Vagina (tissue), 2 donors: ENCODE measurements around the gene RPL3. TPM values are rescaled to one million over a fixed set of nuclear protein-coding genes. Genes with fewer than 3 reads are reported as not detected.

Source experiments
- DNase-seq, 2 donors: peaks; one replicate each; pipeline ENCODE4 v3.0.0-alpha.2; 2017; ENCODE audit errors: extremely low spot score in 2 of 2
- H3K27ac ChIP-seq: fragments of 200-600 bp; sonication (generic); one replicate; pipeline ENCODE4 v1.5.1; 2019
- H3K27me3 ChIP-seq: fragments of 200-600 bp; sonication (generic); one replicate; pipeline ENCODE4 v1.5.1; 2019
- H3K36me3 ChIP-seq, 2 donors: fragments of 200-600 bp; sonication (generic); one replicate each; pipeline ENCODE4 v1.5.1; 2017 to 2019
- H3K4me1 ChIP-seq: fragments of 200-600 bp; sonication (generic); one replicate; pipeline ENCODE4 v1.5.1; 2019
- H3K4me3 ChIP-seq, 2 donors: fragments of 200-600 bp; sonication (generic); 1 replicate in 1 of 2; 2 replicates in 1 of 2; pipeline ENCODE4 v1.5.1; 2016 to 2019
- H3K9me3 ChIP-seq: fragments of 200-600 bp; sonication (generic); one replicate; pipeline ENCODE4 v1.5.1; 2019
- POLR2A ChIP-seq, 2 donors: fragments of 450-650 bp; IDR thresholded peaks; one replicate each; pipeline ENCODE4 v1.6.1; 2017; ENCODE audit warnings: antibody characterized with exemption in 2 of 2, mild to moderate bottlenecking in 2 of 2, moderate library complexity in 2 of 2
- POLR2AphosphoS5 ChIP-seq, 2 donors: sonication (generic); formaldehyde crosslinking; IDR thresholded peaks; one replicate each; pipeline ENCODE4 v1.9.0; 2017; ENCODE audit warnings: antibody characterized with exemption in 2 of 2, mild to moderate bottlenecking in 2 of 2, low read depth in 1 of 2; ENCODE audit not compliant: insufficient read depth in 1 of 2
- intact Hi-C: fragments of 100-400 bp; cut with DNase I; formaldehyde crosslinking; loops from one replicate; pipeline ENCODE4 v1.15.1; 2023
- total RNA-seq: library from RNA; depleted of rRNA; stranded (reverse); fragments of >200 nt; gene quantifications from one replicate; pipeline ENCODE4 v1.2.3, GENCODE V29; 2016
- TF ChIP-seq, protein P1 (sequence below), 3 experiments: fragments of 450-650 bp in 2 of 3; fragments of 200-600 bp in 1 of 3; sonication (generic) in 1 of 3; IDR thresholded peaks; one replicate each; pipeline ENCODE4 v1.5.1; 2017 to 2019; ENCODE audit warnings: antibody characterized with exemption in 3 of 3, mild to moderate bottlenecking in 2 of 3, moderate library complexity in 2 of 3

Gene RPL3
- total RNA-seq, 1 donor from 2014 or later = 2,613 TPM

DNA sequence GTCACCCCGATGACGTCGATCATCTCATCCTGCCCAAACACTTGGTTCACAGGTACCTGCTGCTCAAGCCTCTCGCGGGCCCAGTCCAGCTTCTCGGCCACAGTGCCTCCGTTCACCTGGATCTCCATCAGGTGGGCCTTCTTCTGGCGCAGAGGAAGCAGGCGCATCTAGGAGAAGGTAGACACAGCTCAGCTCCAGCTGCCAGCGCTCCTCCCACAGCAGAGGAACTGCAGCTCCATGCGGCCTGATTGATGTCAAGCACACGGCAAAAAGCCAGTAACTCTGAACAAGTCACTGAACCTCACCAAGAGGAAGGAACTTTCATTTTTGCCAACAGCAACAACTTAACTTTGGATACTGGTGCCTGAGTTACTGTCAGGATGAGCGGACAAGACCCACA is 4.0 kb downstream of the RPL3 start:
- H3K4me1 ChIP-seq = peaks cover 63% of the 10 kb centered on the region
- H3K27ac ChIP-seq = peak overlapping the region; percentile 98
- H3K9me3 ChIP-seq = no peaks in the 10 kb centered on the region
- H3K4me3 ChIP-seq = no peak overlapping the region
- TF ChIP-seq, protein P1, sequence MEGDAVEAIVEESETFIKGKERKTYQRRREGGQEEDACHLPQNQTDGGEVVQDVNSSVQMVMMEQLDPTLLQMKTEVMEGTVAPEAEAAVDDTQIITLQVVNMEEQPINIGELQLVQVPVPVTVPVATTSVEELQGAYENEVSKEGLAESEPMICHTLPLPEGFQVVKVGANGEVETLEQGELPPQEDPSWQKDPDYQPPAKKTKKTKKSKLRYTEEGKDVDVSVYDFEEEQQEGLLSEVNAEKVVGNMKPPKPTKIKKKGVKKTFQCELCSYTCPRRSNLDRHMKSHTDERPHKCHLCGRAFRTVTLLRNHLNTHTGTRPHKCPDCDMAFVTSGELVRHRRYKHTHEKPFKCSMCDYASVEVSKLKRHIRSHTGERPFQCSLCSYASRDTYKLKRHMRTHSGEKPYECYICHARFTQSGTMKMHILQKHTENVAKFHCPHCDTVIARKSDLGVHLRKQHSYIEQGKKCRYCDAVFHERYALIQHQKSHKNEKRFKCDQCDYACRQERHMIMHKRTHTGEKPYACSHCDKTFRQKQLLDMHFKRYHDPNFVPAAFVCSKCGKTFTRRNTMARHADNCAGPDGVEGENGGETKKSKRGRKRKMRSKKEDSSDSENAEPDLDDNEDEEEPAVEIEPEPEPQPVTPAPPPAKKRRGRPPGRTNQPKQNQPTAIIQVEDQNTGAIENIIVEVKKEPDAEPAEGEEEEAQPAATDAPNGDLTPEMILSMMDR (IDR thresholded peaks at IDR 0.05) = no peak
- TF ChIP-seq POLR2A (IDR thresholded peaks at IDR 0.05) (no peak), POLR2AphosphoS5 (IDR thresholded peaks at IDR 0.05; ENCODE audit: insufficient read depth in 1 of 2, low read depth in 1 of 2) (no peak)
- H3K36me3 ChIP-seq = peaks cover 0 to 67% of the 10 kb centered on the region in 2 donors
- DNase-seq = no peak
- intact Hi-C loops = loop anchor here (10.0 kb wide), 2 partner anchors 81 to 451 kb away; no protein-coding TSS in a partner anchor
- H3K27me3 ChIP-seq = no peaks in the 10 kb centered on the region

DNA sequence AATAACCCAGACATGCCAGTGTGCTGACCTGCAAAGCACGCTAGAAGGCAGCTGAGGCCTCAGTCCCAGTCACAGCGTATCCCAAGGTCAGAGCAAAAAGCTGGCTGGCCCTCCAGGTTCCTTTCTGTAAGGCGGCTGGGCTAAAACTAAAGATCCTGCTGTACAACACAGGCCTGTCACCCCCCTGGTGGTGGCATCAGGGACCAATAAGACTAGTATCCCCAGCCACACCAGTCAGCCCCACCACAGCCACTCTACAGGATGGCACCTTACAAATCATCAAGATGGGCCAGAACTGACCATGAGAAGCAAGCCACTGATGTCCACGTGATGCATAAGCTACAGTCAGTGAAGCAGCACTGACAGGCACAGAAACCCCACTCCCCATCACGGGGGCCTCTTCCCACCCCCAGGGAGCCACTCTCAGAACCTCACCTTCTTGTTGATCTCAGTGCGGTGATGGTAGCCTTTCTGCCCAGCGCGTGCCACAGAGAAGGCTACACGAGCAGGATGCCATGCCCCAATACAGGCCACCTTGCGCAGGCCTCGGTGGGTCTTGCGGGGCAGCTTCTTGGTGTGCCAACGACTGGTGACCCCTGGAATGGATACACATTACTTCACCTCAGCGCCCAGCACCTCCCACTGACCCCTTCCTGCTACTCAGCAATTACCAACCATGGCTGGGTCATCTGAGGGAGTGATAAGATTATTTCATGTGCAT is 5.0 kb downstream of the RPL3 start:
- Histone ChIP-seq H3K27me3 (no peaks in the 10 kb centered on the region), H3K4me1 (peaks cover 71% of the 10 kb centered on the region), H3K4me3 (no peak overlapping the region), H3K36me3 (peaks cover 0 to 67% of the 10 kb centered on the region in 2 donors), H3K27ac (no peak overlapping the region), H3K9me3 (no peaks in the 10 kb centered on the region)
- DNase-seq = no peak
- TF ChIP-seq, protein P1 (IDR thresholded peaks at IDR 0.05) = no peak
- TF ChIP-seq POLR2AphosphoS5 (IDR thresholded peaks at IDR 0.05; ENCODE audit: insufficient read depth in 1 of 2, low read depth in 1 of 2) (no peak), POLR2A (IDR thresholded peaks at IDR 0.05) (no peak)
- intact Hi-C loops = loop anchor here (10.0 kb wide), 2 partner anchors 80 to 450 kb away; no protein-coding TSS in a partner anchor

DNA sequence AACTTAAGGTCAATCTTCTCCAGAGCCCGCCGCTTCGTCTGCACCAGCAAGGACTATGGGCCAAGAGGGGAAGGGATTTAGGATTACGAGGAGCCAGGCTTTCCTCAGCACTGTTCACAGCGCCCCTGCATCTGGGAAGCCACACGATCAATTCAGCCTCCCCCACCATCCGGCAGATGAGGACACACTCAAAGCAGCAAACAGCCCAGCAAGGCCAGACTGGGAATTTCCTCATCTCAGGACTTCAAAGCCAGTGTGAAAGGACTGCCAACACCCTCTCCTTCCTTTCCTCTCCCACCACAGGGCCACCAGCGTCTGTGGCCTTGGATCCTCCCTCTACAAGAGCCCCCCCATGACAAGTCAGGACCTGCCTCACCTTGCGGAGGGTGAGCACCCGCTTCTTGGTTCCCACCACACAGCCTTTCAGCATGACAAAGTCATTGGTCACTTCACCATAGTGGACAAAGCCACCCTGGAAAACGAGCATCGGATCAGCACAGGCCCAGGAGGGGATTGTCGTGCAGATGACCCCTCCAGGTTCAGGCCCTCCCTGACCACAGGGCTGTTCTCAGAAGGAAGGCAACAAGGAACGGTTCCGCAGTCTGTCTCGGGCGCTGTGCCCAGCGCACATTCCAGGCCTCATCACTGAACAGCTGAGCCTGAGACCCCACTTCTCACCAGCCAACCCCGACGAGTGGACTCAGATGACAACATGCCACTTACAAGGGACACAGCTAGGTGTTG is 6.0 kb downstream of the RPL3 start:
- Histone ChIP-seq H3K4me3 (no peak overlapping the region), H3K9me3 (no peaks in the 10 kb centered on the region), H3K36me3 (peaks cover 0 to 67% of the 10 kb centered on the region in 2 donors), H3K27ac (no peak overlapping the region), H3K27me3 (no peaks in the 10 kb centered on the region), H3K4me1 (peaks cover 74% of the 10 kb centered on the region)
- DNase-seq = no peak
- intact Hi-C loops = loop anchor here (10.0 kb wide), 2 partner anchors 79 to 449 kb away; no protein-coding TSS in a partner anchor
- no peak for TF ChIP-seq POLR2AphosphoS5 (IDR thresholded peaks at IDR 0.05; ENCODE audit: insufficient read depth in 1 of 2, low read depth in 1 of 2)

DNA sequence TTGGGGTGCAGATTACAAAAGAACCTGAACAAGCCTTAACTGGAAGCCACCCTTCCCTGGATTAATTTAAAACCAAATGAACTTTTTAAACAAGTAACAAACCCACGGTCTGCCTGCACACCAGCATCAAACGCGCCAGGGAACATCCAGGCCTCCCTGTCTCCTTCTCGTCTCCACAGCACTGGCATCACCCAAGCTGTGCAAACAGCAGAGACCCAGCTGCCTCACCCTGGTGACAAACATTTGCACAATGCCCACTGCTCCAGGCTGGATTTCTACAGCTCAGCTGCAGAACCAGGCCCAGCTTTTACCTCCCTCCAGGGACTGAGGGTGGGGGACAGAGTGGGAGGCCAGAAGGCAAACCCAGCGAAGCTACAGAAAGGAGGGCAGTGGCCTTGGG is 7.0 kb downstream of the RPL3 start:
- H3K27me3 ChIP-seq = no peaks in the 10 kb centered on the region
- H3K27ac ChIP-seq = no peak overlapping the region
- peaks cover 68% of the 10 kb centered on the region for H3K4me1 ChIP-seq

More for the DNA sequence above, 7.0 kb downstream of the RPL3 start:
- H3K9me3 ChIP-seq = no peaks in the 10 kb centered on the region
- no peak for DNase-seq
- intact Hi-C loops = loop anchor here (10.0 kb wide), 2 partner anchors 78 to 448 kb away; no protein-coding TSS in a partner anchor
- TF ChIP-seq POLR2AphosphoS5 (IDR thresholded peaks at IDR 0.05; ENCODE audit: insufficient read depth in 1 of 2, low read depth in 1 of 2) (no peak), POLR2A (IDR thresholded peaks at IDR 0.05) (no peak)
- TF ChIP-seq, protein P1 (IDR thresholded peaks at IDR 0.05) = no peak
- peaks cover 0 to 59% of the 10 kb centered on the region in 2 donors for H3K36me3 ChIP-seq
- H3K4me3 ChIP-seq = no peak overlapping the region
